ENCODE results near the gene PRDM2. TPM values are rescaled to one million over a fixed set of nuclear protein-coding genes. Genes with fewer than 3 reads are reported as not detected.

Gene PRDM2
- total RNA-seq, 1 donor: 124 TPM

DNA sequence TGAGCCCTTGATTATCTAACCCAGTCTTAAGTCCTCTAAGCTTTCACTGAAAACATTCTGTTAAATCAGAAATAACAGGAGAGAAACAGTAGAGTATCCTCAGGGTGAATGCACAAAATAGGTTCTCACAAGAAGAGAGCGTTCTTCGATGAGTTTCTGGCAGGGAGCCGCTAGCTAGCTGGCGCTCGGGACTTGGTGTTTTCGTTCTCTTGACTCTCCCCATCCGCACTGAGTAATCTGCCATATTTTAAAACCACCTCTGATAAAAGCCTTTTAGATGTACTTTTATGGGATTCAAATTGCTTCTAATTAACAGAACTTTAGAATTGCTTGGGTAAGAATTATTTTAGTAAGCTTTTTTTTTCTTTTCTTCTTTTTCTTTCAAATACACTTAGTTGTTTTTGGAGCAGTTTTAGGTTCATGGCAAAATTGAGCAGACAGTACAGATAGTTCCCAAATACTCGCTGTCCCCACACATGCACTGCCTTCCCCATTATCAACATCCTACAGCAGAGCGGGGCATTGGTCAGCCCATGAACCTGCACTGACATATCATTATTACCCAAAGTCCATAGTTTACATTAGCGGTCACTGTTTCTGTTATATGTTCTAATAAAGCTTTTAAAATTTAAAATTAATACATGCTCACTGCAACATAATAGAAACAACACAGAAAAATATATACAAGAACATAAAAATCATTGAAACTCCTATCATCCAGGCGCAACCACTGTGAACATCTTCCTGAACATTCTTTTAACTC, 35.4 kb downstream of the PRDM2 start:
- Histone ChIP-seq H3K4me3 (ENCODE audit: low read length) (no peak overlapping the region), H3K27me3 (ENCODE audit: insufficient read depth, low read length) (no peaks in the 10 kb centered on the region), H3K4me1 (ENCODE audit: insufficient read depth, low read length) (peaks cover 32% of the 10 kb centered on the region), H3K9me3 (ENCODE audit: low read depth, low read length) (no peaks in the 10 kb centered on the region)

DNA sequence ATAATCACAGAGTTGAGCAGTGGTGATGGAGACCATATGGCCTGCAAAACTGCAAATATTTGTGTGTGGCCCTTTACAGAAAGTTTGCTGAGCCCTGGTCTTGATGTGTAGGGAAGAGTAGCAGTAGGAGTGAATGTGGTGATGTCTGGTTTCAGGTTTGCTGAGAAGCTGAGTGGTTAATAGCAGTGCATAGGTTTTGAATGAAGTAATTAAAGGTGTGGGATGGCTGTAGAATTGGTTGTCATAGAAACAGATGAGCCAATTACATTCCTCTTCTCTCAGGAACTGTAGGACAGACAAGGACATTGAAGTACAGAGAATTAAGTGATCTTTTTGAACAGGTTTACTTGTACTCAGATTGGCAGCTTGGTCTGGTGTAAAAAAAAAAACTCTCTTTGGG, 37.4 kb downstream of the PRDM2 start:
- Histone ChIP-seq H3K27me3 (ENCODE audit: insufficient read depth, low read length) (no peaks in the 10 kb centered on the region), H3K9me3 (ENCODE audit: low read depth, low read length) (no peaks in the 10 kb centered on the region), H3K4me1 (ENCODE audit: insufficient read depth, low read length) (peaks cover 16% of the 10 kb centered on the region), H3K4me3 (ENCODE audit: low read length) (no peak overlapping the region)

DNA sequence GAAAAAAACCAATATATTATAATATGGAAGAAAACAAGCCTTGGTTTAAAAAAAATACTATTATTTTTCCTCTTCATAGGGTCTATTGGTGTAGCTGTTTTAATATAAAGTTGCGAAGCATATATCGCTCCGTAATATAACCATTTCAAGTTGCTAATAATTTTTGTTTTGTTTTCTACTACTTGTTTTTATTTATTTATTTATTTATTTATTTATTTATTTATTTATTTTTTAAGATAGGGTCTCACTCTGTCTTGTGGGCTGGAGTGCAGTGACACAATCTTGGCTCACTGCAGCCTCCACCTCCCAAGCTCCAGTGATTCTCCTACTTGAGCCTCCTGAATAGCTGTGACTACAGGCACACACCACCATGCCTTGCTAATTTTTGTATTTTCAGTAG, 46.4 kb downstream of the PRDM2 start:
- Histone ChIP-seq H3K9me3 (ENCODE audit: low read depth, low read length) (no peaks in the 10 kb centered on the region), H3K27me3 (ENCODE audit: insufficient read depth, low read length) (no peaks in the 10 kb centered on the region), H3K4me1 (ENCODE audit: insufficient read depth, low read length) (peaks cover 22% of the 10 kb centered on the region), H3K4me3 (ENCODE audit: low read length) (no peak overlapping the region)

DNA sequence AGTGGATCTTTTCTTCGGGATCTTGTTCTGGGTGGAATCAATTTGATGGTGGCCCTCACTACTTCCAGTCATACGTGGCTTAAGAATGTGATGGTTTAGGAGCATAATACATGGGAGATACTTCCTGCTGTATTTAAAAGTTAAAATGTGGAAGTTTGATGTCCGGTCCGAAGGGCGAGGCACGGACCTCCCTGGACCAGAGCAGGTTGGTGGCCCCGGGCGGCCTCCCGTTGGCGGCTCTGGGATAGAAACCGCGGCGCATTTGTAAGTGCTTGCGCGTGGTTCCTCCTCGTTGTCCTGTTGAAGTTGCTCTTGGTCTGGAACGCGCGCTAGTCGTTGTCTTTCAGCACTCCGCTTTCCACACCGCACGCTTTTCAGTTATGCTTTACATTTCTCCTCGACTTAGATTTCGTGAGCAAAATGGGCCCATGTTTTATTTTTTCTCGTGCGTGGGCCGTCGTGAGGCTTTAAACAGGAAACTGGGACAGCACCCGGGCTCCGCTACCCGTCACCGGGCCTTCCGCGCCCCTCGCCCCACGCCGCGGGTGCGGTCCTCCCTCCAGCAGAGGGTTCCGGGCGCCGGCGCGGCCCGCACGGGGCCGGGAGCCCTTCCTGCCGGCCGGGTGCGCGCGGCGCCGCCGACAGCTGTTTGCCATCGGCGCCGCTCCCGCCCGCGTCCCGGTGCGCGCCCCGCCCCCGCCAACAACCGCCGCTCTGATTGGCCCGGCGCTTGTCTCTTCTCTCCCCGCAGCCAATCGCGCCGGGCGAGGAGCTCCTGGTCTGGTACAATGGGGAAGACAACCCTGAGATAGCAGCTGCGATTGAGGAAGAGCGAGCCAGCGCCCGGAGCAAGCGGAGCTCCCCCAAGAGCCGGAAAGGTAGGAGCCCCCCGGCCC, 48.9 kb downstream of the PRDM2 start:
- peaks cover 47% of the 10 kb centered on the region for H3K4me1 ChIP-seq (ENCODE audit: insufficient read depth, low read length)
- H3K4me3 ChIP-seq (ENCODE audit: low read length): peak overlapping the region; percentile 84
- no peaks in the 10 kb centered on the region for H3K9me3 ChIP-seq (ENCODE audit: low read depth, low read length)

DNA sequence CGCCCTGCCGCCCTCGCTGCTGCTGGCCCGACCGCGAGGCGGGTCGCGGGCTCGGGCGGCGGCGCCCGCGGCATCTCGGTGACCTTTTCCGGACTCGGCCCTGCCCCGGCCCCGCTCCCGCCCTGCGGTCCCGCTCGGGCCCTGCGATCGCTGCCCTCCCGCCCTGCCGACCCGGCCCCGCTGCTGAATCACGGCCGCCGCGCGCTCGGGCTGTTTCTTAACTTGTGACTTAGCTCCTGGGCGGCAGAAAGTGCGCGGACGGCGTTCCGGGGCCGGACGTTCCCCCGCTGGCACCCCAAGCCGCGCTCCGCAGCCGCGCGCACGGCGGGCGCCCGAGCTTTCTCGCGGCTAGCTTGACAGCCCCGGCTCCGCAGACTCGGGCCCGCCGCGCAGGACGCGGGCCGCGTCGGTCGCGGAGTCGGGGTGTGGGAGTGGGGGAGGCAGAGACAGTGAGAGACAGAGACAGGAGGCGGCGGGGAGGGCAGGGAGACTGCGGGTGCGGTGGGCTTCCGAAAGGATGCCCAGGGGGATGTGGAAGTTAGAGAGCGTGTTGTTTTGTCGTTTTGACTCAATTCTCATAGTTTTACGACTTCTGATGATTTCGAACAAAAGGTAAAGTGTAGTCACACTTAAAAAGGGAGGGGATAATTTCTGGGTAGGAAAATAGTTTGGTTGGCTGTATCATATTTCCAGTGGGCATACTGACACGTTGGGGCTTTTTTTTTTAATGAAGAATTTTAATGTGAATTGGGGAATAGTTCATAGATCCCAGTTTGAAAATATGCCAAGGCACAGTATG, 49.8 kb downstream of the PRDM2 start:
- H3K9me3 ChIP-seq (ENCODE audit: low read depth, low read length): no peaks in the 10 kb centered on the region
- no peaks in the 10 kb centered on the region for H3K27me3 ChIP-seq (ENCODE audit: insufficient read depth, low read length)
- H3K4me3 ChIP-seq (ENCODE audit: low read length): peak overlapping the region; percentile 84
- H3K4me1 ChIP-seq (ENCODE audit: insufficient read depth, low read length): peaks cover 56% of the 10 kb centered on the region

More for the DNA sequence above, 48.9 kb downstream of the PRDM2 start:
- H3K27me3 ChIP-seq (ENCODE audit: insufficient read depth, low read length): no peaks in the 10 kb centered on the region

DNA sequence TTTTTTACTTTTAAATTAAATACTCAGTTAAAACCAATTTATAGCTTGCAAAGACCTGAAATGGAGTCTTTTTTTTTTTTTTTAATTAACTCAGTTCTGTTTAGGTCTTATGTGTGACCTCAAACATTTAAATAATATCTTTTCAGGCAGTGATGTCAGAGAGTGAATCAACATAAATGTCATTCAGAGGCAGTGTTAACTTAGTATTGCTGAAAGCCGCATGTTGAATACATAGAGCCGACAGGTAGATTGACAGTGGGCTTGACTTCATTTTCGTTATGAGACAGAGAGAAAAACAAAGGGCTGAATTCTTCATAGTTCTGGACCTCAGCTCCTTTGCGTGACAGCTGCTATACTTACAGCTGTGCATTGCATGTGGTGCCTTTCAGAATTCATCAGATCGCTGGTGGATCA, 51.5 kb downstream of the PRDM2 start:
- no peaks in the 10 kb centered on the region for H3K27me3 ChIP-seq (ENCODE audit: insufficient read depth, low read length)
- H3K4me1 ChIP-seq (ENCODE audit: insufficient read depth, low read length): peaks cover 67% of the 10 kb centered on the region
- no peaks in the 10 kb centered on the region for H3K9me3 ChIP-seq (ENCODE audit: low read depth, low read length)
- H3K4me3 ChIP-seq (ENCODE audit: low read length): no peak overlapping the region

DNA sequence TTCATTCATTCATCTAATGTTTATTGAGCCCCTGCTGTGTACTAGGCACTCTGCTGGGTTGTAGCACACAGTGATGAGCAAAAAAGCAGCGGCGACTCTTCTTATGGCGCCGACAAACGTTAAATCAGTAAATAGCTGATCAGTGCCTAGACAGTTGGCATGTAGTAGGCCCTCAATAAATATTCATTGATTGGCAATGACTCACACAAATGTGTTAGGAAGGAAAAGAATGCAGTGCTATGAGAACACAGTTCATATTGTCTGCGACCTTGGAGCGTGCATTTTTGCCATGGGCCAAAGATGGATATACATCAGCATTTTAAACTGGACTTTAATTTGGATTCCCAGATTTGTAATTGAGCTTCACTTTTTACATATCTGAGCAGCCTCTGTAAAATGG, 52.0 kb downstream of the PRDM2 start:
- Histone ChIP-seq H3K4me1 (ENCODE audit: insufficient read depth, low read length) (peaks cover 67% of the 10 kb centered on the region), H3K9me3 (ENCODE audit: low read depth, low read length) (no peaks in the 10 kb centered on the region), H3K27me3 (ENCODE audit: insufficient read depth, low read length) (no peaks in the 10 kb centered on the region), H3K4me3 (ENCODE audit: low read length) (no peak overlapping the region)

DNA sequence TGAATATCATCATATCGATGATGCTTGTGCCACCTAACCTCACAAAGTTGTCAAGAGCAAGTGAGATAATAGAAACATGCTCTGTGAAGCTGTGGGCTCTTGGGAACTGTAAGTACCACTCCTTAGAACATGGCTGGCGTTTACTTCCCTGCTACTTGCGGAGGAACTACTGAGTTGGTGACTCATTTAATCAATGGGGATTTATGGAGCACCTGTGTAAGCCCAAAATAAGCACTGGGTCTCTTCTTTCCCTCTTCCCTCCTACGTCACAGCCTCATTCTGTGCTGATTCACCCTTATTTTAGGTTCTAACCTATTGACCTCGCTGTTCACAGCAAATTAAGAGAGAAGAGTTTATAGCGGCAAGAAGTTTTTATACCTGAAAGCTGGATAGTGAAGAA, 52.9 kb downstream of the PRDM2 start:
- Histone ChIP-seq H3K9me3 (ENCODE audit: low read depth, low read length) (no peaks in the 10 kb centered on the region), H3K27me3 (ENCODE audit: insufficient read depth, low read length) (no peaks in the 10 kb centered on the region), H3K4me3 (ENCODE audit: low read length) (no peak overlapping the region), H3K4me1 (ENCODE audit: insufficient read depth, low read length) (peaks cover 68% of the 10 kb centered on the region)

DNA sequence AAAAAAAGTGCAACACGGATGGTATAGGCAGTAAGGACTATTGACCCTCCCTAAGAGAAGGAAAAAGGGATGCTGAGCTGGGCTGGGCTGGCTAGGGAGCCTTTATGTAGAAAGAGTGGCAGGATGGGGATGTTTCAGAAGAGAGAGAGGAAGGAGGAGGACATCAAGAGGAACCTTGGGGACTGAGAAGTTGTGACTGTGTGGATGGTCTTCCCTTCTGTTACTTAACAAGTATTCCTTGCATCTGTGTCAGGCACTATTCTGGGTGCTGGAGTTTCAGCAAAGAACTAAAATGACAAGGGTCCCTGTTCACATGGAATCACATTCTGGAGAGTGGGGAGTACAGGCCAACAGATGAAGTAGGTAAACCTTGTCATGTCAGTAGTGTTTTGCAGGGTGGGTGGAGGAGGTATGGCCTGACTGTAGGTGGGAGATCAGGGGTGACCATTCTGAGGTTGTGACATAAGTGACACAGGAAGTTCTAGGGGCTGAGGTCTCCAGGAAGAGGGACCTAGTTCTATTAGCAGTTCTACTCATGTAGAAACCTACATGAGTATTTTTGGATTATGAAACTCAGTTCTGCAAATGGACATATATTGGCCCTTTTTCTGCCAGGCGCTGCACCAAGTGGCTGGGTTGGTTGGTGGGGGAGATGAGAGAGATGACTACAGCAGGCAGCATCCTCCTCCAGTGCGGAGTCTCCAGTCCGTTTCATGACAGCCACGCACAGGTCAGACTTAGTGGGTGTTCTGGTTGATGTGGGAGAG, 53.8 kb downstream of the PRDM2 start:
- H3K4me3 ChIP-seq (ENCODE audit: low read length): no peak overlapping the region
- no peaks in the 10 kb centered on the region for H3K27me3 ChIP-seq (ENCODE audit: insufficient read depth, low read length)
- H3K4me1 ChIP-seq (ENCODE audit: insufficient read depth, low read length): peaks cover 65% of the 10 kb centered on the region
- H3K9me3 ChIP-seq (ENCODE audit: low read depth, low read length): no peaks in the 10 kb centered on the region

DNA sequence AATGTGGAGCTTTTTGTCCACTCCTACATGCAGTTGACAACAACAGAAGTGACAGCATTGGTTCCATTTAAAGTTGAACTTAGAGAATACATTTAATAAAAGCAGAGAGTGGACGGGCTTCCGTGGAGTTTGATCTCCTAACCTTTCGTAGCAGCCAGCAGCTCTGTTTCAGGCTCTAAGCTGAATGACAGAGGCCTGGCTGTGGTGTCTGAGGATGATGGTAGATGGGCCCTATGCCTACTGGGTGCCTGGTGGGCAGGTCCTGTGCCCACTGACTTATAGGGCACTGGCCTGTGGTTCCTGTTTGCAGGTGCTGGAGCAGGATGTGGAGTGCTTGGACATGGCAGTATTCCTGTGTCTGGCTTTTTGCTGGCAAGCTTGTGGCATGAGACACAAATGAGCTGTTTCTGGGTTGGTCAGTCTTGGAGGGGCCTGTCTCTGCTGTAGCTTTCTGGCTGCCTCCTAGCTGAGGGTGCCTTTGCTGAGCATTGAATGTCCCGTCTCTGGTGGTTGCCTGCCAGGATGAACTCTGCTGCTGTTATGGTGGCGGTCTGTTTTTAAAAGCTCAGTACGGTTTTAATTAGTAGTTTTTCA, 54.6 kb downstream of the PRDM2 start:
- Histone ChIP-seq H3K4me3 (ENCODE audit: low read length) (no peak overlapping the region), H3K4me1 (ENCODE audit: insufficient read depth, low read length) (peaks cover 69% of the 10 kb centered on the region), H3K9me3 (ENCODE audit: low read depth, low read length) (no peaks in the 10 kb centered on the region), H3K27me3 (ENCODE audit: insufficient read depth, low read length) (no peaks in the 10 kb centered on the region)

DNA sequence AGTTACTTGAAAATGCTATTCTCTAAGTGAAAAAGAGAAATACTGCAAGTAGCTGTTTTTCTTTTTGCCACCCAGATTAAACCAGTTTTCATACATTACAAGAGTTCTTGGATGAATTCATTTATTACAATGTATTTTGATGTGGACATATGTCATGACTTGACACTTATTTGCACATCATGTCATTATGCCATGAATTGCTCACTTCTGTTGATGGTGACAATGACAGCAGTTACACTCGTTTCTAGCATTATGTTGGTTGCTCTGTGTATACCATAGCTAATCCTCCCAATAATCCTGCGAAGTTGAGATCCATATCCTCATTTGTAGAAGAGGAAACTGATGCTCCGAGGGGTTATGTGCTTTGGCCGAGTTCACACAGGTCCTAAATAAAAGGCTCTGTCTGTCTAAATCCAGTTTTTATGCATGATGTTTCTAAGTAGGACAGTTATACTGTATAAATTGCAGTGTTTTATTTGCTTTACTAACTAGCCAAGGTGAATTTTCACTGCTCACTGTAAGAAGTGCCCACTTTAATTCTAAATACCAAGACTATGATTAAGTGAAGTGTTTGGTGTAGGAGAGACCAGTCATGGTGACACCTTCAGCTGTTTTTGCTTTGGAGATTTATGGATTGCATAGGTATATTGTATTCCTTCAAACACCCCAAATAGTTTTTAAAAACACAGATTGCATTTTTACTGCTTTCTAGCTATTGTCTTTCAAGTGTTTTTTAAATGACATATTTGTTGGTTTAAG, 56.7 kb downstream of the PRDM2 start:
- Histone ChIP-seq H3K27me3 (ENCODE audit: insufficient read depth, low read length) (no peaks in the 10 kb centered on the region), H3K9me3 (ENCODE audit: low read depth, low read length) (no peaks in the 10 kb centered on the region), H3K4me1 (ENCODE audit: insufficient read depth, low read length) (peaks cover 67% of the 10 kb centered on the region), H3K4me3 (ENCODE audit: low read length) (no peak overlapping the region)

DNA sequence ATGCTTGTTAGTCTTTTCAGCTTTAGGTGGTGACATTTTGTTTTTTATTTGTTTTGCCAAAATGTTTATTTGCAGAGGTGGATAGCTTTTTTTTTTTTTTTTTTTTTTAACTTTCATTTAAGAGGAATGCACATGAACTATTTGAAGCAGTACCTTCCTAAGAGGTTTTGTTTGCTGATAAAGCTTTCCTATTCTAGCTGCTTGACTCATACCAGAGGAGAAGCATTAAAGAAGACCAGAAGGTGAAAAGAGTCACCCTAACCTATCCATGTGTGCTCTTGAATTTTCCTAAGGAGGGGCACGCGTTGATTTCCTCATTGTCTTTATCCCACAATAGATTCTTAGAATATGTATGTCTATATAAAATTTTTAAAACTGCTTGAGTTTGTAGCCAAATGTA, 57.7 kb downstream of the PRDM2 start:
- no peak overlapping the region for H3K4me3 ChIP-seq (ENCODE audit: low read length)
- peaks cover 65% of the 10 kb centered on the region for H3K4me1 ChIP-seq (ENCODE audit: insufficient read depth, low read length)

DNA sequence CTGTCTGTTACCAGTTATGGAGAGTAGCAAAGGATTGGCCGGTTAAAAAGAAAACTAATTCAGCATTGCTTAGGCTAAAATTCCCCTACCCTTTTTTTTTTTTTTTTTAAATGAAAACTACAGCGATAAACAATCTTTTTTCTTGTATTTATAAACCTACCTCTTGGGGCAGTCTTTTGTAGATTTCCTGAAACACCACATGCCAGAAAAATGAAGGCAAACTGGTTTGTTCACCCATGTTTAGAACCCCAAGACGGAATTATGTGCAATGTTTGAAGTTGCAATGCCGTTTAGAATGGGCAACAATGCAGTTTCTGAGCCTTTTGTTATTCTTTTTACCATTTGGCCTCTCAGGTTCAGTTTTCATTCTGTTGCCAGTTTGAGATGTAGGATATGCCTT, 59.1 kb downstream of the PRDM2 start:
- peaks cover 56% of the 10 kb centered on the region for H3K4me1 ChIP-seq (ENCODE audit: insufficient read depth, low read length)
- no peaks in the 10 kb centered on the region for H3K27me3 ChIP-seq (ENCODE audit: insufficient read depth, low read length)
- H3K9me3 ChIP-seq (ENCODE audit: low read depth, low read length): no peaks in the 10 kb centered on the region
- no peak overlapping the region for H3K4me3 ChIP-seq (ENCODE audit: low read length)

More for the DNA sequence above, 57.7 kb downstream of the PRDM2 start:
- Histone ChIP-seq H3K27me3 (ENCODE audit: insufficient read depth, low read length) (no peaks in the 10 kb centered on the region), H3K9me3 (ENCODE audit: low read depth, low read length) (no peaks in the 10 kb centered on the region)
